Stomach (tissue), 9 donors: Measurements from ENCODE around the gene FAM171A1. TPM values are rescaled to one million over a fixed set of nuclear protein-coding genes. Genes with fewer than 3 reads are reported as not detected.

Experiments
- DNase-seq, 2 donors: peaks; one replicate each; pipeline versions ENCODE4 v3.0.0 to v3.0.0-alpha.2; 2013 to 2019
- H3K27ac ChIP-seq, 5 donors: fragments of 200-600 bp in 4 of 5; sonication (generic) in 4 of 5; one replicate each; pipeline ENCODE4 v1.5.1; 2013 to 2019; ENCODE audit warnings: mild to moderate bottlenecking in 1 of 5, moderate library complexity in 1 of 5
- H3K27me3 ChIP-seq, 3 donors: fragments of 200-600 bp; sonication (generic); one replicate each; pipeline ENCODE4 v1.5.1; 2017 to 2019; ENCODE audit warnings: mixed run types in 1 of 3
- H3K36me3 ChIP-seq, 4 donors: fragments of 200-600 bp; sonication (generic); 1 replicate in 3 of 4; 2 replicates in 1 of 4; pipeline ENCODE4 v1.5.1; 2016 to 2019
- H3K4me1 ChIP-seq, 4 donors: fragments of 200-600 bp; sonication (generic); one replicate each; pipeline ENCODE4 v1.5.1; 2016 to 2019
- H3K4me3 ChIP-seq, 4 donors: fragments of 200-600 bp; sonication (generic) in 3 of 4; one replicate each; pipeline ENCODE4 v1.5.1; 2016 to 2019; ENCODE audit warnings: mild to moderate bottlenecking in 1 of 4
- H3K9me3 ChIP-seq, 4 donors: fragments of 200-600 bp; sonication (generic); one replicate each; pipeline ENCODE4 v1.5.1; 2016 to 2019
- EP300 ChIP-seq: sonication (generic); formaldehyde crosslinking; IDR thresholded peaks from one replicate; pipeline ENCODE4 v1.6.1; 2017; ENCODE audit warnings: antibody characterized with exemption
- POLR2A ChIP-seq, 4 donors: fragments of 450-650 bp; IDR thresholded peaks; one replicate each; pipeline ENCODE4 v1.6.1; 2016; ENCODE audit warnings: antibody characterized with exemption in 4 of 4, control low read depth in 2 of 4, mild to moderate bottlenecking in 1 of 4, moderate library complexity in 1 of 4
- POLR2AphosphoS5 ChIP-seq, 3 donors: sonication (generic); formaldehyde crosslinking; IDR thresholded peaks; one replicate each; pipeline ENCODE4 v1.6.1; 2016; ENCODE audit warnings: antibody characterized with exemption in 3 of 3
- WGBS, 5 donors: extraction: QIAGEN DNeasy Blood & Tissue Kit in 3 of 5; methylation state at CpG; one replicate each; pipeline versions ENCODE4 v1.1.5 to v1.1.7; 2013 to 2018; 5-methylcytosine and 5-hydroxymethylcytosine counted together
- intact Hi-C: fragments of 100-400 bp; cut with DNase I; formaldehyde crosslinking; loops from one replicate; pipeline ENCODE4 v1.15.1; 2023; ENCODE audit warnings: low total_unique reads
- polyA plus RNA-seq, 3 donors: library from polyadenylated mRNA; stranded (reverse); fragments of 200-250 nt; gene quantifications; one replicate each; pipeline ENCODE4 v1.2.3, GENCODE V29; 2013
- total RNA-seq, 5 donors: library from RNA; depleted of rRNA; stranded (reverse); fragments of >200 nt; gene quantifications; one replicate each; pipeline versions ENCODE4 v1.1.0 to v1.2.3, GENCODE V29; 2014 to 2016
- TF ChIP-seq, protein P1 (sequence below), 7 experiments: fragments of 450-650 bp in 4 of 7; fragments of 200-600 bp in 3 of 7; sonication (generic) in 3 of 7; IDR thresholded peaks; one replicate each; pipeline ENCODE4 v1.5.1; 2016 to 2019; ENCODE audit warnings: antibody characterized with exemption in 7 of 7, control low read depth in 2 of 7, mild to moderate bottlenecking in 1 of 7
- donor health status: healthy with polysubstance abuse.
- donor health status: Bipolar disorder and iron deficiency.
- donor health status: healthy.

Gene FAM171A1
- total and polyA plus RNA-seq, 8 donors = 1.8 to 98.7 (median 10.3) TPM

- TF ChIP-seq POLR2AphosphoS5 (IDR thresholded peaks at IDR 0.05) (no peak), EP300 (no peak), POLR2A (IDR thresholded peaks at IDR 0.05) (no peak)
- TF ChIP-seq, protein P1, sequence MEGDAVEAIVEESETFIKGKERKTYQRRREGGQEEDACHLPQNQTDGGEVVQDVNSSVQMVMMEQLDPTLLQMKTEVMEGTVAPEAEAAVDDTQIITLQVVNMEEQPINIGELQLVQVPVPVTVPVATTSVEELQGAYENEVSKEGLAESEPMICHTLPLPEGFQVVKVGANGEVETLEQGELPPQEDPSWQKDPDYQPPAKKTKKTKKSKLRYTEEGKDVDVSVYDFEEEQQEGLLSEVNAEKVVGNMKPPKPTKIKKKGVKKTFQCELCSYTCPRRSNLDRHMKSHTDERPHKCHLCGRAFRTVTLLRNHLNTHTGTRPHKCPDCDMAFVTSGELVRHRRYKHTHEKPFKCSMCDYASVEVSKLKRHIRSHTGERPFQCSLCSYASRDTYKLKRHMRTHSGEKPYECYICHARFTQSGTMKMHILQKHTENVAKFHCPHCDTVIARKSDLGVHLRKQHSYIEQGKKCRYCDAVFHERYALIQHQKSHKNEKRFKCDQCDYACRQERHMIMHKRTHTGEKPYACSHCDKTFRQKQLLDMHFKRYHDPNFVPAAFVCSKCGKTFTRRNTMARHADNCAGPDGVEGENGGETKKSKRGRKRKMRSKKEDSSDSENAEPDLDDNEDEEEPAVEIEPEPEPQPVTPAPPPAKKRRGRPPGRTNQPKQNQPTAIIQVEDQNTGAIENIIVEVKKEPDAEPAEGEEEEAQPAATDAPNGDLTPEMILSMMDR (IDR thresholded peaks at IDR 0.05) = no peak
- intact Hi-C loops = no loop called here
- DNase-seq = no peak
- H3K9me3 ChIP-seq = no peaks in the 10 kb centered on the region
- H3K27ac ChIP-seq = no peak overlapping the region
- no peaks in the 10 kb centered on the region for H3K27me3 ChIP-seq
- WGBS, 5 donors = 88 to 99% (median 90%) methylated on average over 9 to 10 of the region's 10 CpGs
- H3K4me3 ChIP-seq = no peak overlapping the region
- no peaks in the 10 kb centered on the region for H3K4me1 ChIP-seq
- H3K36me3 ChIP-seq = peaks cover 0 to 35% (median 25%) of the 10 kb centered on the region in 4 donors
Measured at GRCh38 chr10:15222511-15222910, 148.6 kb downstream of the FAM171A1 start.

DNA sequence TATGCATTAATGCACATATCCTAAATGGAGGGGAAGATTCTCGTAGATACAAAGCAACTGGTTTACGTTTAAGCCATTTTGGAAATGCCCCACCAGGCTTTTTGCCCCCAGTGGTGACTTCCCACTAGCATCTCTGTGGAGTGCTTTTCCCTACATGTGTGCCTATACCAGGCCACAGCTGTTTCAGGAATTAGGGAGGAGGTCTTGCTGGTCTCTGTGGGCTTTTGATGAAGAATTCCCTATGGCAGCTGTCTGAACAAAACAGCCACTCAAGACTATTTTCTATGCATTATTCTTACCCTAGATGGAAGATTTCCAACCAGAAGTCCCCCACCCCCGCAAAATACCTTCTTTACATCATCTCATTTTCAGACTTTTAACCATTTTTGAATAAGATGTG is 150.6 kb downstream of the FAM171A1 start:
- Histone ChIP-seq H3K27ac (no peak overlapping the region), H3K4me1 (no peaks in the 10 kb centered on the region), H3K9me3 (no peaks in the 10 kb centered on the region), H3K4me3 (no peak overlapping the region), H3K27me3 (no peaks in the 10 kb centered on the region), H3K36me3 (peaks cover 0 to 32% (median 25%) of the 10 kb centered on the region in 4 donors)
- TF ChIP-seq EP300 (no peak), POLR2A (IDR thresholded peaks at IDR 0.05) (no peak), POLR2AphosphoS5 (IDR thresholded peaks at IDR 0.05) (no peak)
- TF ChIP-seq, protein P1 (IDR thresholded peaks at IDR 0.05) = no peak
- DNase-seq = no peak
- 91 to 99% (median 97%) methylated on average over 3 of the region's 3 CpGs for WGBS, 5 donors
- intact Hi-C loops = no loop called here

DNA sequence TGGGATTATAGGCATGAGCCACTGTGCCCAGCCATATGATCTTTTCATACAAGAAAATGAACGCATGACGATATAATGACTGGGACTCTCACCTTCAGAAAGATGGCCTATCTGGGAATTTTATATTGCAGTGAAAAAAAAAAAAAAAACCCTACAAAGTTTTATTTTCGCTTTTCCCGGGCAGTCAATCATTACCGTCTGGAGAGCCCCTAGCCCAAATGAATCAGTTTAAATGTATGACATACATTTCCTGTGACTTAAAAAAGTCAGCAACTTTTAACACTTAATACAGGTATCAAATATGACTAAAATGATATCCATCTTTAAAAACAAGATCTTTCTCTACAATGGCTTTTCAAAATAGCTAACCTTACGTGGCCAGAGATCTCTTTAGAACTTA is 154.4 kb downstream of the FAM171A1 start:
- DNase-seq = no peak
- Histone ChIP-seq H3K4me1 (no peaks in the 10 kb centered on the region), H3K4me3 (no peak overlapping the region), H3K27me3 (no peaks in the 10 kb centered on the region), H3K36me3 (peaks cover 0 to 56% (median 50%) of the 10 kb centered on the region in 4 donors), H3K27ac (no peak overlapping the region), H3K9me3 (no peaks in the 10 kb centered on the region)
- intact Hi-C loops = no loop called here
- WGBS, 5 donors = 92 to 94% (median 92%) methylated on average over 6 of the region's 6 CpGs
- no peak for TF ChIP-seq EP300
- no peak for TF ChIP-seq POLR2A (IDR thresholded peaks at IDR 0.05)
- TF ChIP-seq POLR2AphosphoS5 (IDR thresholded peaks at IDR 0.05) = no peak
- TF ChIP-seq, protein P1 (IDR thresholded peaks at IDR 0.05) = no peak

GRCh38 chr10:15214237-15214636 is 156.9 kb downstream of the FAM171A1 start:
- Histone ChIP-seq H3K4me1 (peaks cover 0 to 11% (median 9%) of the 10 kb centered on the region in 4 donors), H3K27me3 (no peaks in the 10 kb centered on the region), H3K9me3 (no peaks in the 10 kb centered on the region), H3K27ac (no peak overlapping the region), H3K4me3 (no peak overlapping the region), H3K36me3 (peaks cover 0 to 38% (median 34%) of the 10 kb centered on the region in 4 donors)
- WGBS, 5 donors = 92 to 97% (median 93%) methylated on average over 17 of the region's 17 CpGs
- TF ChIP-seq POLR2A (IDR thresholded peaks at IDR 0.05) (no peak), EP300 (no peak), POLR2AphosphoS5 (IDR thresholded peaks at IDR 0.05) (no peak)
- TF ChIP-seq, protein P1 (IDR thresholded peaks at IDR 0.05) = no peak
- no peak for DNase-seq
- intact Hi-C loops = loop anchor here (5.0 kb wide), 1 partner anchor 158 kb away; the partner anchor contains the start of gene FAM171A1
